Upper lobe of left lung (tissue), 6 donors: Measurements from ENCODE around the gene PPP2R2D. TPM values are rescaled to one million over a fixed set of nuclear protein-coding genes. Genes with fewer than 3 reads are reported as not detected.

Experiments used
- ATAC-seq, 2 donors: fragments of 200-7000 bp; cut with Tn5 transposase; one replicate each; pipeline ENCODE4 v1.9.1; 2022; ENCODE audit warnings: mild to moderate bottlenecking in 2 of 2, moderate library complexity in 2 of 2; ENCODE audit not compliant: low FRiP score in 2 of 2
- DNase-seq, 2 donors: peaks; one replicate each; pipeline ENCODE4 v3.0.0-alpha.2; 2019 to 2020
- H3K27ac ChIP-seq, 4 donors: fragments of 200-600 bp; sonication (generic); one replicate each; pipeline ENCODE4 v1.5.1; 2016 to 2019
- H3K27me3 ChIP-seq, 4 donors: fragments of 200-600 bp; sonication (generic); one replicate each; pipeline ENCODE4 v1.5.1; 2017 to 2019
- H3K36me3 ChIP-seq, 4 donors: fragments of 200-600 bp; sonication (generic); one replicate each; pipeline ENCODE4 v1.5.1; 2016 to 2019
- H3K4me1 ChIP-seq, 4 donors: fragments of 200-600 bp; sonication (generic); one replicate each; pipeline ENCODE4 v1.5.1; 2018 to 2019
- H3K4me3 ChIP-seq, 4 donors: fragments of 200-600 bp; sonication (generic); one replicate each; pipeline ENCODE4 v1.5.1; 2017 to 2019; ENCODE audit warnings: mild to moderate bottlenecking in 2 of 4, moderate library complexity in 1 of 4
- H3K9me3 ChIP-seq, 4 donors: fragments of 200-600 bp; sonication (generic); one replicate each; pipeline ENCODE4 v1.5.1; 2018 to 2019
- EP300 ChIP-seq, 4 donors: sonication (generic); formaldehyde crosslinking; IDR thresholded peaks; one replicate each; pipeline ENCODE4 v1.5.1; 2017; ENCODE audit warnings: antibody characterized with exemption in 4 of 4, control low read depth in 2 of 4
- POLR2A ChIP-seq, 4 donors: fragments of 450-650 bp; IDR thresholded peaks; one replicate each; pipeline ENCODE4 v1.5.1; 2016 to 2017; ENCODE audit warnings: antibody characterized with exemption in 4 of 4, mild to moderate bottlenecking in 2 of 4
- POLR2AphosphoS5 ChIP-seq, 2 donors: sonication (generic); formaldehyde crosslinking; IDR thresholded peaks; one replicate each; pipeline ENCODE4 v1.5.1; 2017; ENCODE audit warnings: antibody characterized with exemption in 2 of 2
- WGBS, 2 donors: methylation state at CpG; one replicate each; pipeline ENCODE4 v1.1.5; 2017 to 2018; 5-methylcytosine and 5-hydroxymethylcytosine counted together
- total RNA-seq, 6 donors: library from RNA; depleted of rRNA in 4 of 6; stranded (reverse); fragments of >200 nt in 4 of 6; gene quantifications; one replicate each; pipeline versions ENCODE4 v1.1.0 to v1.2.1, GENCODE V29; 2016 to 2021
- TF ChIP-seq, protein P1 (sequence below), 6 experiments: fragments of 450-650 bp in 4 of 6; fragments of 200-600 bp in 2 of 6; sonication (generic) in 2 of 6; IDR thresholded peaks; one replicate each; pipeline ENCODE4 v1.5.1; 2016 to 2019; ENCODE audit warnings: antibody characterized with exemption in 6 of 6
- donor health status: DM: no; HTN: no; CAD: no; lungs with moderate emphysema.
- donor health status: DM: no; HTN: yes; CAD: no; lungs with severe emphysema.

The PPP2R2D gene
- total RNA-seq, 6 donors from 2014 or later: 20.5 to 60.8 (median 28.7) TPM

GRCh38 chr10:131959841-131960240 is 59.0 kb downstream of the PPP2R2D start:
- Histone ChIP-seq H3K4me1 (no peaks in the 10 kb centered on the region), H3K27ac (no peak overlapping the region), H3K36me3 (peaks cover 8 to 49% (median 33%) of the 10 kb centered on the region in 4 donors), H3K9me3 (no peaks in the 10 kb centered on the region), H3K4me3 (no peak overlapping the region), H3K27me3 (no peaks in the 10 kb centered on the region)
- DNase-seq (no peak), ATAC-seq (no peak)
- no peak for TF ChIP-seq POLR2A (IDR thresholded peaks at IDR 0.05)
- TF ChIP-seq, protein P1, sequence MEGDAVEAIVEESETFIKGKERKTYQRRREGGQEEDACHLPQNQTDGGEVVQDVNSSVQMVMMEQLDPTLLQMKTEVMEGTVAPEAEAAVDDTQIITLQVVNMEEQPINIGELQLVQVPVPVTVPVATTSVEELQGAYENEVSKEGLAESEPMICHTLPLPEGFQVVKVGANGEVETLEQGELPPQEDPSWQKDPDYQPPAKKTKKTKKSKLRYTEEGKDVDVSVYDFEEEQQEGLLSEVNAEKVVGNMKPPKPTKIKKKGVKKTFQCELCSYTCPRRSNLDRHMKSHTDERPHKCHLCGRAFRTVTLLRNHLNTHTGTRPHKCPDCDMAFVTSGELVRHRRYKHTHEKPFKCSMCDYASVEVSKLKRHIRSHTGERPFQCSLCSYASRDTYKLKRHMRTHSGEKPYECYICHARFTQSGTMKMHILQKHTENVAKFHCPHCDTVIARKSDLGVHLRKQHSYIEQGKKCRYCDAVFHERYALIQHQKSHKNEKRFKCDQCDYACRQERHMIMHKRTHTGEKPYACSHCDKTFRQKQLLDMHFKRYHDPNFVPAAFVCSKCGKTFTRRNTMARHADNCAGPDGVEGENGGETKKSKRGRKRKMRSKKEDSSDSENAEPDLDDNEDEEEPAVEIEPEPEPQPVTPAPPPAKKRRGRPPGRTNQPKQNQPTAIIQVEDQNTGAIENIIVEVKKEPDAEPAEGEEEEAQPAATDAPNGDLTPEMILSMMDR (IDR thresholded peaks at IDR 0.05): no peak
- no peak for TF ChIP-seq EP300 (IDR thresholded peaks at IDR 0.05)
- no peak for TF ChIP-seq POLR2AphosphoS5 (IDR thresholded peaks at IDR 0.05)
- 90 to 95% methylated on average over 17 to 19 of the region's 19 CpGs for WGBS, 2 donors

DNA sequence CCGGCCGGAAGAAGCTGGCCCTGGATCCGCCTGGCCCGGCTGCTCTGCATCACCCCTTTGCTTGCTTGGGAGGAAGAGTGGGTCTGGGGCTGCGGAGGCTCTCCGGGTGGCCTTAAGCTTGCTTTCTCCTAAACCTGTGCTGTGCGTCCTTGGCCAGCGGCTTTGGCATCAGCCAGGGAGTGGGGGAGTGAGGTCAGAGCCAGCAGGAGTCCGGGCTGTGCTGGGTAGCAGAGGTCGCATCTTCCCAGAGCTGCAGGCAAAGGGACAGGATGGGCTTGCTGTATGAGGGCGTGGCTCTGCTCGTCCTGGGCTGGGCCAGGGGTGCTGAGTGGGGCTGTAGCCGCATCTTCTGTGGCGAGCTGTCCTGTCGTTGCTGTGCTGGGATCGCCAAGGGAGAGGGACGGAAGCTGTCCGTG is 59.8 kb downstream of the PPP2R2D start:
- peaks cover 7 to 45% (median 29%) of the 10 kb centered on the region in 4 donors for H3K36me3 ChIP-seq
- no peaks in the 10 kb centered on the region for H3K9me3 ChIP-seq
- no peak overlapping the region for H3K4me3 ChIP-seq
- no peak for TF ChIP-seq POLR2A (IDR thresholded peaks at IDR 0.05)
- TF ChIP-seq, protein P1 (IDR thresholded peaks at IDR 0.05): no peak
- 90 to 93% methylated on average over 8 to 18 of the region's 18 CpGs for WGBS, 2 donors
- DNase-seq (peak in 1 of 2 donors; percentile 58), ATAC-seq (peak; percentile 19 to 22)
- no peaks in the 10 kb centered on the region for H3K4me1 ChIP-seq
- H3K27me3 ChIP-seq: no peaks in the 10 kb centered on the region
- no peak overlapping the region for H3K27ac ChIP-seq

GRCh38 chr10:131961047-131961776 is 60.4 kb downstream of the PPP2R2D start:
- DNase-seq (peak in 1 of 2 donors; percentile 85), ATAC-seq (peak; percentile 22 to 49)
- Histone ChIP-seq H3K36me3 (peaks cover 2 to 44% (median 23%) of the 10 kb centered on the region in 4 donors), H3K4me1 (no peaks in the 10 kb centered on the region), H3K27me3 (no peaks in the 10 kb centered on the region), H3K9me3 (no peaks in the 10 kb centered on the region), H3K4me3 (no peak overlapping the region), H3K27ac (no peak overlapping the region)
- 94 to 100% methylated on average over 4 to 23 of the region's 26 CpGs for whole genome bisulfite sequencing, 2 donors
- TF ChIP-seq, protein P1 (IDR thresholded peaks at IDR 0.05): no peak
- no peak for TF ChIP-seq EP300 (IDR thresholded peaks at IDR 0.05)
- TF ChIP-seq POLR2AphosphoS5 (IDR thresholded peaks at IDR 0.05): no peak
- no peak for TF ChIP-seq POLR2A (IDR thresholded peaks at IDR 0.05)

DNA sequence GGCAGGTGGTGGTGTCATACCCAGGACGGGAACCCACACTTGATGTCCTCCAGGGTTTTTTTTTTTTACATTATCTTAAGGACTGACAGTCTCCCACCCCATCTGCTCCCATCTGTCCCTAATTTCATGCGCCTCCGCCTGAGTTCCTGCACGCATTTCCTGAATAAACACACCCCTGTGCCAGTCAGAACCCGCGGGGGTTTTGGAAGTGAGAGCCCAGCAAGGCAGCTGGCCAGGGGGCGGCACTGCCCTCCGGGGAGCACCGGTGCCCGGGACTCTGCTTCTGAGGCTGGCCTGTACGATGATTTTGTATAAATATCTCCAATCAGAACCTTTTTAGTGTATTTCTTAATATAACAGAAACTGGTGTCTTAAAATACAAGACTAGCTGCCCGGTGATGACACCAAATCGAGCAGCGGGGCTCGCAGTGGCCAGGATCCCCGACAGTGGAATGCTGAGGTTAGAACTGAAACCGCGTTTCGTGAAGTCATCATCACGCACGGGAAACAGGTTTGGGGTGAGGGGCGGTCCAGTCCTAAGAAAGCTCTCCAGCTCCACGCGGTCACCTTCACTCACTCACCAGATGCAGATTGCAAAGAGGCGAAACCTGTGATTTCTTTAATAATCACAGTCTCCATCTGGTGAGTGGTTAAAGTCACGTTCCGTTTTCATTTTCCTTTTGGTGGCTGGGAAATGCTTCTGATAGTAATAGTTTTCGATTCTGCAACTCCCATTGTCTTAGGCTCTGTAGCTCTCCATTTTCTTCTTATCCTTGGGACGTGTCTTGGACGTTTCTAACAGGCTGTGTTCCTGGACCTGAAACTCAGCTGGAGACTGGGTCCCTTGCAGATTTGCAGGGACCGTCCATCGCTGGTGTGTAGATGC is 61.2 kb downstream of the PPP2R2D start:
- DNase-seq (peak in 1 of 2 donors; percentile 72), ATAC-seq (peak in 1 of 2 donors; percentile 28)
- Histone ChIP-seq H3K27me3 (no peaks in the 10 kb centered on the region), H3K27ac (no peak overlapping the region), H3K4me3 (no peak overlapping the region), H3K36me3 (peaks cover 0 to 43% (median 20%) of the 10 kb centered on the region in 4 donors), H3K4me1 (no peaks in the 10 kb centered on the region), H3K9me3 (no peaks in the 10 kb centered on the region)
- TF ChIP-seq POLR2A (IDR thresholded peaks at IDR 0.05) (no peak), EP300 (IDR thresholded peaks at IDR 0.05) (no peak), POLR2AphosphoS5 (IDR thresholded peaks at IDR 0.05) (no peak)
- TF ChIP-seq, protein P1 (IDR thresholded peaks at IDR 0.05): no peak
- 84 to 85% methylated on average over 32 of the region's 32 CpGs for WGBS, 2 donors
